ENCODE results near the gene EMX1. TPM values are rescaled to one million over a fixed set of nuclear protein-coding genes. Genes with fewer than 3 reads are reported as not detected.

Gene EMX1
- total RNA-seq, 4 donors from 2014 or later: 0.15 TPM; not detected in 3

DNA sequence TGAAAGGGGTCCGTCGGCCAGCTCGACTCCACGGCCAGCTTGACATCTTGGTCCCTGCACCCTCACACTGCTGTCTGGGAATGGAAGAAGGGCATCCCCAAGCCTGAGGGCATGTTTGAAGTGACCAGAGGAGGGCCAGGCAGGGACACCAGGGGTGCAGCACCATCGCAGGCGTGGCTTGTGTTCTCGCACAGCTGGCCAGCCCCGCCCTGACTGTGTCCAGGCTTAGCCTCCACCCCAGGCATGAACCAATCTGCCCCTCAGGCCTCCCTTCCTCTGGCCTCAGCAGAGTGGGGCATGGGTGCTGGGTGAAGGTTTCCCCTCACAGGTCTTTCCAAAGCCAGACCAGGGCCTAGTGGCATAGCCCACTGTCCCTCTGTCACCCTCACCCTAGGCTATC, 25.0 kb downstream of the EMX1 start:
- 85% methylated on average over 4 of the region's 8 CpGs; no CpG with 5 or more reads in 1 of the 2 donors for WGBS, 2 donors
- Histone ChIP-seq H3K9me3 (no peaks in the 10 kb centered on the region), H3K36me3 (peaks cover 0 to 21% (median 0%) of the 10 kb centered on the region in 3 donors), H3K4me1 (peaks cover 0 to 7% (median 0%) of the 10 kb centered on the region in 3 donors), H3K4me3 (no peak overlapping the region), H3K27me3 (no peaks in the 10 kb centered on the region), H3K27ac (no peak overlapping the region)
- DNase-seq: no peak
- TF ChIP-seq, protein P1, sequence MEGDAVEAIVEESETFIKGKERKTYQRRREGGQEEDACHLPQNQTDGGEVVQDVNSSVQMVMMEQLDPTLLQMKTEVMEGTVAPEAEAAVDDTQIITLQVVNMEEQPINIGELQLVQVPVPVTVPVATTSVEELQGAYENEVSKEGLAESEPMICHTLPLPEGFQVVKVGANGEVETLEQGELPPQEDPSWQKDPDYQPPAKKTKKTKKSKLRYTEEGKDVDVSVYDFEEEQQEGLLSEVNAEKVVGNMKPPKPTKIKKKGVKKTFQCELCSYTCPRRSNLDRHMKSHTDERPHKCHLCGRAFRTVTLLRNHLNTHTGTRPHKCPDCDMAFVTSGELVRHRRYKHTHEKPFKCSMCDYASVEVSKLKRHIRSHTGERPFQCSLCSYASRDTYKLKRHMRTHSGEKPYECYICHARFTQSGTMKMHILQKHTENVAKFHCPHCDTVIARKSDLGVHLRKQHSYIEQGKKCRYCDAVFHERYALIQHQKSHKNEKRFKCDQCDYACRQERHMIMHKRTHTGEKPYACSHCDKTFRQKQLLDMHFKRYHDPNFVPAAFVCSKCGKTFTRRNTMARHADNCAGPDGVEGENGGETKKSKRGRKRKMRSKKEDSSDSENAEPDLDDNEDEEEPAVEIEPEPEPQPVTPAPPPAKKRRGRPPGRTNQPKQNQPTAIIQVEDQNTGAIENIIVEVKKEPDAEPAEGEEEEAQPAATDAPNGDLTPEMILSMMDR (IDR thresholded peaks at IDR 0.05): no peak
- TF ChIP-seq POLR2A (IDR thresholded peaks at IDR 0.05): no peak
- intact Hi-C loops (cut with DNase I): no loop called here

DNA sequence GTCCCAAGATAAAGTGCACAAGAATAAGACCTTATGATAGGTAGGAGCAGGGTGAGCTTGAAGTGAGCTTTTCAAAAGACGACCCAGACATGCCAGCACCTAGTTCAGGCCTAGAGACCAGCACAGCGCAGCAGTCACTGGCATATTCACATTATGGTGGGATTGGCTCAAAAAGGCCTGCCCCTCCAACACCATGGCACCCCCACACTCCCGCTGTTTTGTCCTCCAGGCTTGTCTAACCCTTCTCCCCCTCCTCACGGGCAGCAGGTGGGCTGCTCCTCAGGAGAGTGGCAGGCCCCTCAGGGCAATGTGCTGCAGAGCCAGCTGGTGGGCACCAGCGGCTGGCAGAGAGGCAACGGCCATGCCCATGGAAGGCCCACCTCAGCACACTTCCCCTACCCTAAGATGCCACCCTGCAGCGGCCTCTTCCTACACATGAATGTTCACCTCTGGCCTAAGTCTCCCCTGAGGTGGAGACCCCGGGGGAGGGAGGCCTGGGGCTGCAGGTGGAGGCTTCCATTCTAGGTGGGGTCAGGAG, 25.6 kb downstream of the EMX1 start:
- no peak overlapping the region for H3K4me3 ChIP-seq
- no peaks in the 10 kb centered on the region for H3K27me3 ChIP-seq
- peaks cover 0 to 21% (median 0%) of the 10 kb centered on the region in 3 donors for H3K36me3 ChIP-seq
- 96 to 97% methylated on average over 3 to 5 of the region's 8 CpGs for WGBS, 2 donors
- intact Hi-C loops (cut with DNase I): no loop called here
- DNase-seq: no peak
- no peaks in the 10 kb centered on the region for H3K9me3 ChIP-seq
- H3K4me1 ChIP-seq: peaks cover 0 to under 1% (median 0%) of the 10 kb centered on the region in 3 donors
- TF ChIP-seq, protein P1 (IDR thresholded peaks at IDR 0.05): no peak
- no peak for TF ChIP-seq POLR2A (IDR thresholded peaks at IDR 0.05)
- no peak overlapping the region for H3K27ac ChIP-seq

DNA sequence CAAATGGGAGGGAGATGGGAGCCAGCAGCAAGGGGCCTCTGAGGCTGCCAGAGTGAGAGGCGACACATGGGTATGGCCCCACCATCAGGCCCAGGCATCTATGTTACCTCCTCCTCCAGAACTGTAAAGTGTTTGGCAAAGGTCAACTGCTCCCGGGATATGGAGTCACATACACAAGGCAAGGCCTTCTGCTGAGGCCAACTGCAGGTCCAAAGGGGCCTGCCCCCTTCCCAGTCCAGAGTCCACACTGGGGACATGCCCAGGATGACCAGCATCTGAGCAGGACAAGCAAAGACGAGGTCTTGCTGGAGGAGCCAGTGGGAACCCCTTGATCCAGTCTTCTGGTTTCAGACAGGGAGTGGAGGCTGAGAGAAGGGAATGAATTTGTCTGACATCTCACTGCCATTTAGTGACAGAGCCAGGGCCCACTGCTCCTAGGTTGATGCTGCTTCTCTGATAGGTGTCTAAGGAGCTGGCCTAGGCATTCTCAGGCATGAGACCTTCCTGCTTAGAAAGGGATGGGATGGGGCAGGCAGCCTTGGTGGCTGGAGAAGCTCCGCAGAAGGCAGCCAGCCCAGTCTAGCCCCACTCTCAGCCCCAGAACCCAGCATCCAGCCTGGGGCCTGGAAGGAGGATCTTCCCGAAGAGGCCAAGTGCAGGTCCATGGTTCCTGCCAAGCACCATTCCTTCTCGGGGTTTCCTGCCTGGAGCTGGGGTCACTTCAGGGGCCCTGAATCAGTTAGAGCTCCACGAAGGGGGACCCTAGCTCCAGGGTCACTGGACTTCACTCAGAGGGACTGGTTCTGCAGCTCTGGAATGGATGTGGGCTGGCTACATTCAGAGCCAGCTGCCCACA, 26.4 kb downstream of the EMX1 start:
- WGBS, 2 donors: 80 to 100% methylated on average over 1 to 2 of the region's 7 CpGs
- H3K9me3 ChIP-seq: no peaks in the 10 kb centered on the region
- no peaks in the 10 kb centered on the region for H3K4me1 ChIP-seq
- no peak for DNase-seq
- H3K27ac ChIP-seq: no peak overlapping the region
- H3K4me3 ChIP-seq: no peak overlapping the region
- TF ChIP-seq, protein P1 (IDR thresholded peaks at IDR 0.05): no peak
- TF ChIP-seq POLR2A (IDR thresholded peaks at IDR 0.05): no peak
- peaks cover 0 to 21% (median 0%) of the 10 kb centered on the region in 3 donors for H3K36me3 ChIP-seq
- intact Hi-C loops (cut with DNase I): no loop called here
- H3K27me3 ChIP-seq: no peaks in the 10 kb centered on the region

GRCh38 chr2:72944804-72945449, 27.6 kb downstream of the EMX1 start:
- no peak for DNase-seq
- Histone ChIP-seq H3K4me1 (no peaks in the 10 kb centered on the region), H3K27me3 (no peaks in the 10 kb centered on the region), H3K9me3 (no peaks in the 10 kb centered on the region), H3K4me3 (no peak overlapping the region), H3K27ac (no peak overlapping the region), H3K36me3 (peaks cover 0 to 21% (median 0%) of the 10 kb centered on the region in 3 donors)
- intact Hi-C loops (cut with DNase I): no loop called here
- 91 to 95% methylated on average over 7 to 15 of the region's 16 CpGs for WGBS, 2 donors
- TF ChIP-seq, protein P1 (IDR thresholded peaks at IDR 0.05): no peak
- no peak for TF ChIP-seq POLR2A (IDR thresholded peaks at IDR 0.05)

Data from esophagus squamous epithelium (tissue), 5 donors.